Mesothelial cell of epicardium (in vitro differentiated cells): Measurements from ENCODE around the gene PPL. TPM values are rescaled to one million over a fixed set of nuclear protein-coding genes. Genes with fewer than 3 reads are reported as not detected.

Experiments
- DNase-seq, 2 experiments: peaks; one replicate each; pipeline ENCODE4 v3.0.0; 2021; ENCODE audit warnings: low spot score in 2 of 2; ENCODE audit not compliant: unreplicated experiment in 2 of 2
- H3K27ac Mint-ChIP-seq: 2 replicates; pipeline ENCODE4 v1.8.0; 2021; ENCODE audit warnings: mixed read lengths
- H3K27me3 Mint-ChIP-seq: 2 replicates; pipeline ENCODE4 v1.8.0; 2021; ENCODE audit warnings: low read depth, mixed read lengths
- H3K36me3 Mint-ChIP-seq: 2 replicates; pipeline ENCODE4 v1.8.0; 2021; ENCODE audit warnings: mixed read lengths
- H3K4me1 Mint-ChIP-seq: 2 replicates; pipeline ENCODE4 v1.8.0; 2021; ENCODE audit warnings: mixed read lengths
- H3K4me3 Mint-ChIP-seq: 2 replicates; pipeline ENCODE4 v1.8.0; 2021; ENCODE audit warnings: mild to moderate bottlenecking, moderate library complexity, mixed read lengths
- H3K9me3 Mint-ChIP-seq: 2 replicates; pipeline ENCODE4 v1.8.0; 2021; ENCODE audit warnings: mixed read lengths
- total RNA-seq: library from RNA; stranded (reverse); gene quantifications from 3 replicates; pipeline ENCODE4 v1.2.1, GENCODE V29; 2021
- TF ChIP-seq, protein P1 (sequence below): fragments of 200-600 bp; sonication (generic); IDR thresholded peaks from one replicate; pipeline ENCODE4 v1.5.0; 2021; ENCODE audit warnings: antibody characterized with exemption; ENCODE audit not compliant: unreplicated experiment

The PPL gene
- total RNA-seq, 1 donor from 2014 or later: 36.8 TPM

DNA sequence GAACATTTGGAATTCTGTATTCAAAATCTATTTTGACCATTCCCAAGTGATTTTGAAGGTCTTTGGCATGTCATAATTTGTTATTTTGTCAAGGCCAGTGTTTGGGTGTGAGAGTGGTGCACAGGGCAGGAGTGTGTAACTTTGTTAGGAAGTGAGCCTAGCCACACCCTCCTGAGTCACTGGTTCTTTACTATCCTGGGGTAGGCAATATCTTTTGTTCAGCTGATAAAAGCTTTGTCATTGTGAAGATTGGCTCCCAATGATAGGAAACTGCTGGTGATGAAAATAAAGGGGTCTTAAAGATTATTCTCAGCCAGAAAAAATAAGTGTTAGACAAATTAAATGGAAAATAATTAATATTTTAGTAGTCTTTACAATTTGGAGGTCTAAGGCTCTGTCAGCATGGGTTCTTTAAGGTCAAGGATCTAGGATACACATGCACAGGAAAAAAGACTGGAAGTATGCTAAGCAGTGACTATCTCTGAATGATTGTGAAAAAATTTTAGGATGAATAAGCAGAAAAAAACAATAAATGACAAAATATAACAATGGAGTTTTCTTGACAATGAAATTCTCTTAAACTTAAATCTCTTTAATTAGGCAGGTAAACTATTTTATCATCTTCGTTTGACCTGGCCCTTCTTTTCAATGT, 84.6 kb downstream of the PPL start:
- TF ChIP-seq, protein P1, sequence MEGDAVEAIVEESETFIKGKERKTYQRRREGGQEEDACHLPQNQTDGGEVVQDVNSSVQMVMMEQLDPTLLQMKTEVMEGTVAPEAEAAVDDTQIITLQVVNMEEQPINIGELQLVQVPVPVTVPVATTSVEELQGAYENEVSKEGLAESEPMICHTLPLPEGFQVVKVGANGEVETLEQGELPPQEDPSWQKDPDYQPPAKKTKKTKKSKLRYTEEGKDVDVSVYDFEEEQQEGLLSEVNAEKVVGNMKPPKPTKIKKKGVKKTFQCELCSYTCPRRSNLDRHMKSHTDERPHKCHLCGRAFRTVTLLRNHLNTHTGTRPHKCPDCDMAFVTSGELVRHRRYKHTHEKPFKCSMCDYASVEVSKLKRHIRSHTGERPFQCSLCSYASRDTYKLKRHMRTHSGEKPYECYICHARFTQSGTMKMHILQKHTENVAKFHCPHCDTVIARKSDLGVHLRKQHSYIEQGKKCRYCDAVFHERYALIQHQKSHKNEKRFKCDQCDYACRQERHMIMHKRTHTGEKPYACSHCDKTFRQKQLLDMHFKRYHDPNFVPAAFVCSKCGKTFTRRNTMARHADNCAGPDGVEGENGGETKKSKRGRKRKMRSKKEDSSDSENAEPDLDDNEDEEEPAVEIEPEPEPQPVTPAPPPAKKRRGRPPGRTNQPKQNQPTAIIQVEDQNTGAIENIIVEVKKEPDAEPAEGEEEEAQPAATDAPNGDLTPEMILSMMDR: no peak
- H3K27ac Mint-ChIP-seq: no peak overlapping the region
- H3K4me1 Mint-ChIP-seq: peaks cover 22% of the 10 kb centered on the region

DNA sequence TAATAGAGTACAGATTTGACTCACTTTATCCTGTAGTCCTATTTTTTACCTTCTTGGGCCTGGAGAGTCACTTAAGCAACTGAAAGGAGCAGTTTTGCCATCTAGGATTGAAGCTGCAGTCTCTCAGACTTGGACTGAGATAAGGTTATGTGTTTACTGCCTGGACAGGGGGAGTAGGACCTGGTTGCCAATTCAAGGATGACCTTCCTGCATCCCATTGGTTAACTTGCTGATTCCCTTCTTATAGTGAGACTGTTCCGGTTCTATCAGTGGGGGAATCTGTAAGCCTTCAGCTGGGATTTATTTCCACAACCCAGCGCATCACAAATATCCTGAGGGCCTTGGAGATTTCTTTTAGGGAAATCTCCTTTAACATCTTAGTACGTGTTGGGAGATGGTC, 86.7 kb downstream of the PPL start:
- peak overlapping the region; percentile 35 for H3K4me3 Mint-ChIP-seq
- no peaks in the 10 kb centered on the region for H3K9me3 Mint-ChIP-seq
- TF ChIP-seq, protein P1: no peak
- H3K27ac Mint-ChIP-seq: no peak overlapping the region
- no peak for DNase-seq
- peaks cover 8% of the 10 kb centered on the region for H3K36me3 Mint-ChIP-seq
- peaks cover 35% of the 10 kb centered on the region for H3K4me1 Mint-ChIP-seq
- H3K27me3 Mint-ChIP-seq: no peaks in the 10 kb centered on the region

More for the DNA sequence above, 84.6 kb downstream of the PPL start:
- no peak for DNase-seq
- H3K27me3 Mint-ChIP-seq: no peaks in the 10 kb centered on the region
- peaks cover 11% of the 10 kb centered on the region for H3K36me3 Mint-ChIP-seq
- no peak overlapping the region for H3K4me3 Mint-ChIP-seq
- no peaks in the 10 kb centered on the region for H3K9me3 Mint-ChIP-seq

DNA sequence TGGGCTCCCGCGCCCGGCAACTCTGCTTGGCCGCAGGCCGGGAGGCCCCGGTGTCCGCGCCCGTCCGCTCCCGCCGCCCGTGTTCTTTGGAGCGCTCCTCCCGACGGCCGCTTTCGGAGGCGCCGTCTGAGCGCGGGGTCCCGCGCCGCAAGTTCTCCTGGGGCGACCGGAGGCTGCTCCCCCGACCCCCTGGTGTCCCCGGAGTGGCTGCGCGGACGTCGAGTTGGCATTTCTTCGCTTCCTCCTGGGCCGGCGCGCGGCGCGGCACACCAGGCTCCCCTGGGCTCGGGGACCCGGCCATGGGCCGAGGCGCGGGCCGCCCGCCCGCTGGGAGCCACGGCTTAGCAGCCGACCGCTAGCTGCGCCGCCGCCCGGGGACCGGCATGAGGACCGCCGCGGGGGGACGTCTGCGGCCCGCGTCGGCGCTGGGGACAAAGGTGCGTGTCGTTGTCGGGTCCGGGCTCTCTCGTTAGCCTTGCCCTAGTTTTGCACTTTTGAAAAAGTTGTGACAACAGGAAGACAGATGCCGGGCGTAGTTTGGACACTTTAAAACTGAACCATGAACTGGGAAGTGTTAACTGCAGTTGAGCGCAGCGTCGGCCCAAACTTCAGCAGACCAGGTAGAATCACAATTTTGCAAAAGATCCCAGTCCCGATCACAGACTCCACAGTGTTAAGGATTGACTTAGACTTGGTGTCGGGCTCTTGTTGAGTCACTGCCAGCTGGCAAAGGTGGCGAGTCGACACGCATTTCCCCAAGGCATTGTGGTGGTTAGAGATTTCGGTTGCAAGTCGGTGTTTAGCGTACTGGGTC, 89.0 kb downstream of the PPL start:
- peak; percentile 26 to 63 for DNase-seq
- Mint-ChIP-seq H3K27ac (peak overlapping the region; percentile 87), H3K4me1 (peaks cover 35% of the 10 kb centered on the region), H3K36me3 (peaks cover 6% of the 10 kb centered on the region), H3K27me3 (no peaks in the 10 kb centered on the region), H3K9me3 (no peaks in the 10 kb centered on the region), H3K4me3 (peak overlapping the region; percentile 83)
- TF ChIP-seq, protein P1: no peak

DNA sequence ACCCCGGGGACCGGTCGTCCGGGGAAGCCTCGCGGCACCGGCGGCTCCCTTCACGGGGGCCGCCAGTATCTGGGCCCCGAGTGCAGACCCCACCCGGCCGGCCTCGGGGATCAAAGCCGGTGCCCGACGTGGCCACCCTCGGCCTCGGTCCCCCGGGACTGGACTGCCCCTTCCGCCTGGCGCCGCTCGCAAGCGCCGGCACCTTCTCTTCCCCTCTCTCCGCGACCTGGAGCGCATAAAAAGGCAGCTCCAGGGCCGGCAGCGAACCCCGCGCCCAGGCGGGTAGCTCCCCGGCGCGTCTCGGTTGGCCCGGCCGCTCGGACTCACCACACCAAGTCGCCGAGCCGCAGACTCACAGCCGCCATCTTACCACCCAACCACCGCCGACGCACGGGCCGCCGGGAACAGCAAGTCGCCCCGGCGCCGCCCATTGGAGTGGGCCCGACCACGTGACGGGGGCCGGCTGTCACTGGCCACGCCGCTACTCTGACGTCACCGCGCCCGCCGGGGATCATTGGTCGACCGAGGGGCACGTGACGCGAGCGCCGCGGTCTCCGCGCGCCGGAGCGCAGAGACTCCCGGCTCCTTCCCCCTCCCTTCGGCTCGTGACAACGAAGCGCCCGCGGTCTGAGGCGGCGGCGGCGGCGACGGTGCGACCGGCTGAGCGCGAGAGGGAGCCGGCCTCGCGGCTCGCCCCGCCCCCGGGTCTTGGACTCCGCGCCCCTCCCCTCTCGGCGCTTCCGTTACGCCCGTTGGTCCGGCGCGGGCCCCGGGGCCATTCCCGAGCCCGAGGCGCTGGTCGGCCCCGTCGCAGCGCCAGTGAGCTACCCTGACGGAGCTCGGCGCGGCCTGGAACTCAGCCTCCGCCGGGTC, 89.8 kb downstream of the PPL start, which contains the start of the genes GLYR1 and UBN1:
Gene GLYR1 (minus strand): TSS at position 388 of the 873 bp plus-strand sequence. CDS start 23 bp downstream, at position 365.
Gene UBN1 (plus strand): TSS at position 581 of the 873 bp plus-strand sequence. CDS start 5,437 bp downstream, outside the sequence.
- H3K27ac Mint-ChIP-seq: peak within 1 kb of the TSS; percentile 94
- TF ChIP-seq, protein P1: no peak
- no peaks in the 10 kb centered on the region for H3K9me3 Mint-ChIP-seq
- peak within 1 kb of the TSS; percentile 85 for H3K4me3 Mint-ChIP-seq
- no peaks in the 10 kb centered on the region for H3K27me3 Mint-ChIP-seq
- DNase-seq: peak; percentile 100
- H3K4me1 Mint-ChIP-seq: peaks cover 35% of the 10 kb centered on the region
- peaks cover 8% of the 10 kb centered on the region for H3K36me3 Mint-ChIP-seq

DNA sequence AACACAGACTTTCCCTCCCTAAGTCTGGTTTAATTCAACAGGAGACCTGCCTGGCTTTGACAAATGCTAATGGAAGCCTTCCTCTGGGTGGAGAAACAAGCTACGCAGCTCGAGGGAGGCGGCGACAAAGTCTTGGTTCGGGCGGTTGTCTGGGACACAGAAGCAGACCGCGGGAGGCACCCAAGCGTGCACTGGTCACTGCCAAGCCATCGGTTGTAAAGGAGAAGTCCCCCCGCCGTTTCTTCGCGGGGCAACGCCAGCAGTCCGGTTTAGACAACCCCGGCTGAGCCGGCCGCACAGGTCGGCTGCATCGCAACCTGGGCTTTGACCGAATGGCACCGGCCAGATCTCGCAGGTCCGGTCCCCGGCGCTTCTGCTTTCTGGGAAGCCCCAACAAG, 90.4 kb downstream of the PPL start:
- DNase-seq: peak in 1 of 2 experiments; percentile 66

More for the DNA sequence above, 90.4 kb downstream of the PPL start:
- Mint-ChIP-seq H3K4me3 (peak overlapping the region; percentile 82), H3K27ac (peak overlapping the region; percentile 94), H3K9me3 (no peaks in the 10 kb centered on the region), H3K27me3 (no peaks in the 10 kb centered on the region), H3K36me3 (peaks cover 8% of the 10 kb centered on the region), H3K4me1 (peaks cover 35% of the 10 kb centered on the region)
- TF ChIP-seq, protein P1: no peak
